ENCODE measurements around the gene DAPK1.

DAPK1 gene

DNA sequence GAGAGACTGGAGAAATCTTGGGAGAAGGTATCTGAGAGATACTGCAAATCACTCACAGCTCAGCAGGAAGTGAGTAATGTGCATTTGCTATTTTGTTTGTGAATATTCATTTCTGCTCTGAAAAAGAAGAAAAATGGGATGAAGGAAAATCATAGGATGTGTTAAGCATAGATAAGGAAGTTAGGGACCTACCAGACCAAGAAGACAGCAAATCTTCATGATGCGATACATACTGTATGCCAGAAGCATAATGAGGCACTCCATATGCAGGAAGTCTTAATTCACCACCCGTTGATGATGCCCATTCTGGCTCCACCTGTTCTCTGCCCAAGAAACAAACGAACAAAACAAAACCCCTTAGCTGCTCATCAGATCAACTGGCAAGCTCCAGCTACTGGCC is 6.1 kb upstream of the DAPK1 start:
- H3K4ac ChIP-seq (ENCODE audit: low read depth in 1 of 2, low read length in 2 of 2): no peak overlapping the region
- no peaks in the 10 kb centered on the region for H3K9me3 ChIP-seq (ENCODE audit: control insufficient read depth, low read length)
- no peak overlapping the region for H2BK15ac ChIP-seq (ENCODE audit: low read depth, poor library complexity, severe bottlenecking)
- peaks cover 0 to 22% of the 10 kb centered on the region in 2 experiments for H3K27me3 ChIP-seq (ENCODE audit: control insufficient read depth in 1 of 2, insufficient read depth in 1 of 2, low read length in 2 of 2)
- 84% methylated on average over 3 of the region's 3 CpGs for WGBS
- no peaks in the 10 kb centered on the region for H3K36me3 ChIP-seq (ENCODE audit: control insufficient read depth in 1 of 2, insufficient read depth in 2 of 2, low read depth in 1 of 2, low read length in 2 of 2)
- H3K4me1 ChIP-seq (ENCODE audit: control insufficient read depth, insufficient read depth, low read depth, low read length): no peaks in the 10 kb centered on the region
- H3K27ac ChIP-seq (ENCODE audit: low read length, poor library complexity, severe bottlenecking): no peak overlapping the region
- H2AK5ac ChIP-seq (ENCODE audit: low read length, severe bottlenecking): no peak overlapping the region
- H3K14ac ChIP-seq (ENCODE audit: low read length in 2 of 2): no peak overlapping the region
- no peak overlapping the region for H3K18ac ChIP-seq (ENCODE audit: low read depth in 1 of 2, low read length in 2 of 2)
- no peak overlapping the region for H4K8ac ChIP-seq (ENCODE audit: low read length)
- no peak overlapping the region for H2BK5ac ChIP-seq (ENCODE audit: low read depth, low read length, poor library complexity, severe bottlenecking)
- no peak overlapping the region for H3K4me2 ChIP-seq (ENCODE audit: low read length, poor library complexity, severe bottlenecking)
- H4K91ac ChIP-seq (ENCODE audit: low read length): no peak overlapping the region
- H2BK120ac ChIP-seq (ENCODE audit: low read depth, low read length): no peak overlapping the region
- no peak overlapping the region for H3K9ac ChIP-seq (ENCODE audit: low read length)
- H3K4me3 ChIP-seq (ENCODE audit: insufficient read depth in 1 of 2, low read depth in 1 of 2, low read length in 2 of 2): no peak overlapping the region
- no peaks in the 10 kb centered on the region for H3K79me1 ChIP-seq (replicated peaks; ENCODE audit: low read length, poor library complexity, severe bottlenecking)
- DNase-seq: no peak
- H2BK12ac ChIP-seq (ENCODE audit: low read length in 2 of 2): no peak overlapping the region
- H2AFZ ChIP-seq (ENCODE audit: low read depth, low read length): no peak overlapping the region
- no peak overlapping the region for H3K23ac ChIP-seq (ENCODE audit: low read length in 2 of 2)

DNA sequence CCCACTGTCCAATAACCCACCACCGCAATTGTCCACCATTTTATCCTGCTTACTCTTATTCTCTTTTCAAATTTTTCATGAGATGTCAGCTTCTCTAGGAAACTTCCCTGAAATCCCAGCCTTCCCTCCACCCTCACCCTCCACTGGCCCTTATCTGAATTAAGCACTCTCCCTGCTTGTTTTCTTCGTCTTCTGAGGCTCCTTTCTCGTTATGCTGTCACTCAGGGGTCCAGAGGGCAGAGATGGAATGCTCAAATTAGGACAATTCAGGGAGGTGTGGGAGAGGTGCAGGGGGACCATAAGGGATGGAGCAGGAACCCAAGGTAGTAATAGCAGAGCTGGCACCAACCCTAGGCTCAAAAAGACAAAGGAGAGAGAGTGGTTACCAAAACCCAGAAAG is 5.0 kb upstream of the DAPK1 start:
- peaks cover 0 to 27% of the 10 kb centered on the region in 2 experiments for H3K27me3 ChIP-seq (ENCODE audit: control insufficient read depth in 1 of 2, insufficient read depth in 1 of 2, low read length in 2 of 2)
- H2BK120ac ChIP-seq (ENCODE audit: low read depth, low read length): no peak overlapping the region
- no peak for DNase-seq
- H3K79me1 ChIP-seq (replicated peaks; ENCODE audit: low read length, poor library complexity, severe bottlenecking): no peaks in the 10 kb centered on the region
- H2BK15ac ChIP-seq (ENCODE audit: low read depth, poor library complexity, severe bottlenecking): no peak overlapping the region
- H3K23ac ChIP-seq (ENCODE audit: low read length in 2 of 2): no peak overlapping the region
- no peak overlapping the region for H3K27ac ChIP-seq (ENCODE audit: low read length, poor library complexity, severe bottlenecking)
- H3K4me1 ChIP-seq (ENCODE audit: control insufficient read depth, insufficient read depth, low read depth, low read length): peaks cover 3% of the 10 kb centered on the region
- H3K18ac ChIP-seq (ENCODE audit: low read depth in 1 of 2, low read length in 2 of 2): no peak overlapping the region
- H3K4ac ChIP-seq (ENCODE audit: low read depth in 1 of 2, low read length in 2 of 2): no peak overlapping the region
- H3K9ac ChIP-seq (ENCODE audit: low read length): no peak overlapping the region
- H3K14ac ChIP-seq (ENCODE audit: low read length in 2 of 2): no peak overlapping the region
- no peak overlapping the region for H3K4me3 ChIP-seq (ENCODE audit: insufficient read depth in 1 of 2, low read depth in 1 of 2, low read length in 2 of 2)
- no peak overlapping the region for H2BK5ac ChIP-seq (ENCODE audit: low read depth, low read length, poor library complexity, severe bottlenecking)
- H3K36me3 ChIP-seq (ENCODE audit: control insufficient read depth in 1 of 2, insufficient read depth in 2 of 2, low read depth in 1 of 2, low read length in 2 of 2): no peaks in the 10 kb centered on the region
- no peak overlapping the region for H3K4me2 ChIP-seq (ENCODE audit: low read length, poor library complexity, severe bottlenecking)
- no peak overlapping the region for H4K91ac ChIP-seq (ENCODE audit: low read length)
- 17% methylated on average over 3 of the region's 3 CpGs for WGBS
- no peak overlapping the region for H2AK5ac ChIP-seq (ENCODE audit: low read length, severe bottlenecking)
- no peaks in the 10 kb centered on the region for H3K9me3 ChIP-seq (ENCODE audit: control insufficient read depth, low read length)
- no peak overlapping the region for H2AFZ ChIP-seq (ENCODE audit: low read depth, low read length)
- H2BK12ac ChIP-seq (ENCODE audit: low read length in 2 of 2): no peak overlapping the region
- H4K8ac ChIP-seq (ENCODE audit: low read length): no peak overlapping the region

DNA sequence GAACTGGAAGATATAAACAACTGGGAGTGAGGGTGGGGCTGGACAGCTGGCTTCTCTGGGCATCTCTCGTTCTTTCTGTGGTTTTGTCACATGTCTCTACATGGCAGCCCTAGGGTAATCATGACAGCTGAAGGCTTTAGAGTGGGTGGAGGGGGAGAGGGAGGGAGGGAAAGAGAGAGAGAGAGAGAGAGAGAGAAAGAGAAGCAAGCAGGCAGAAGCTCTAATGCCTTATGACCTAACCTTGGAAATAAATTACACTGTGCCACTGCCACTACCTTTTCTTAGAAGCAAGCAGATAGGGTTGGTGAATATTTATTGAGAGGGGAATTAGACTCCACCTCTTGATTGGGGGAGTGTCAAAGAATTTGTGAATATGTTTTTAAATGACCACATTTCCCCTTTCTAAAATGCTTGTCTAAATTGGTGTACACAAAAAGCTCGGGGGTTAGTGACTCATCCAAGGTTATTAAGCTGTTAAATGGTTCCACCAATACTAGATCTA is 2.6 kb upstream of the DAPK1 start:
- Histone ChIP-seq H3K23ac (ENCODE audit: low read length in 2 of 2) (no peak overlapping the region), H2BK15ac (ENCODE audit: low read depth, poor library complexity, severe bottlenecking) (no peak overlapping the region), H2AFZ (ENCODE audit: low read depth, low read length) (no peak overlapping the region), H2BK12ac (ENCODE audit: low read length in 2 of 2) (no peak overlapping the region), H3K27me3 (ENCODE audit: control insufficient read depth in 1 of 2, insufficient read depth in 1 of 2, low read length in 2 of 2) (peaks cover 0 to 27% of the 10 kb centered on the region in 2 experiments), H3K18ac (ENCODE audit: low read depth in 1 of 2, low read length in 2 of 2) (no peak overlapping the region), H3K4me1 (ENCODE audit: control insufficient read depth, insufficient read depth, low read depth, low read length) (peaks cover 3% of the 10 kb centered on the region), H4K8ac (ENCODE audit: low read length) (no peak overlapping the region), H3K4ac (ENCODE audit: low read depth in 1 of 2, low read length in 2 of 2) (no peak overlapping the region), H3K9me3 (ENCODE audit: control insufficient read depth, low read length) (no peaks in the 10 kb centered on the region), H3K9ac (ENCODE audit: low read length) (no peak overlapping the region), H3K79me1 (replicated peaks; ENCODE audit: low read length, poor library complexity, severe bottlenecking) (no peaks in the 10 kb centered on the region), H3K36me3 (ENCODE audit: control insufficient read depth in 1 of 2, insufficient read depth in 2 of 2, low read depth in 1 of 2, low read length in 2 of 2) (no peaks in the 10 kb centered on the region), H3K27ac (ENCODE audit: low read length, poor library complexity, severe bottlenecking) (no peak overlapping the region), H2AK5ac (ENCODE audit: low read length, severe bottlenecking) (no peak overlapping the region), H3K4me2 (ENCODE audit: low read length, poor library complexity, severe bottlenecking) (no peak overlapping the region), H2BK120ac (ENCODE audit: low read depth, low read length) (no peak overlapping the region), H3K4me3 (ENCODE audit: insufficient read depth in 1 of 2, low read depth in 1 of 2, low read length in 2 of 2) (no peak overlapping the region), H3K14ac (ENCODE audit: low read length in 2 of 2) (no peak overlapping the region), H2BK5ac (ENCODE audit: low read depth, low read length, poor library complexity, severe bottlenecking) (no peak overlapping the region), H4K91ac (ENCODE audit: low read length) (no peak overlapping the region)
- no peak for DNase-seq
- WGBS: 14% methylated on average over 2 of the region's 2 CpGs

DNA sequence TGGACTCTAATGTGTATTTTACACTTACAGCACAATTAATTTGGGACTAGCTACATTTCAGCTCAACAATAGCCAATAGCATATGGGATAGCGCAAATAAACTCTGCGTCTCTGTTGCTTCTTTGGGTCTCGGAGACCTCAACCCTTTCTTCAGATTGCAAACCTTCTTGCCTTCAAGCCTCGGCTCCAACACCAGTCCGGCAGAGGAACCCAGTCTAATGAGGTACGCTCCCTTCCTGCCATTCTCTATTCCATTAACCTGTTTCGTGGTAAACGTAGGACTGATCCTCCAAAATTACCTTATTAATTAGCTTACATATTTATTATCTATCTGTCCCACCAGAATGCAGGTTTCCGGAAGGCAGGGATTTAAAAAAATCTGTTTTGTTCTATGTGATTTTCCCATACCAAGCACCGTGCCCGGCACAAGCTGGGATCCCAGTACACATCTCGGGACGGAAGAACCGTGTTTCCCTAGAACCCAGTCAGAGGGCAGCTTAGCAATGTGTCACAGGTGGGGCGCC is 525 bp upstream of the DAPK1 start:
- H2AK5ac ChIP-seq (ENCODE audit: low read length, severe bottlenecking): no peak overlapping the region

More for the DNA sequence above, 525 bp upstream of the DAPK1 start:
- Histone ChIP-seq H2BK120ac (ENCODE audit: low read depth, low read length) (no peak overlapping the region), H3K79me1 (replicated peaks; ENCODE audit: low read length, poor library complexity, severe bottlenecking) (no peaks in the 10 kb centered on the region), H3K18ac (ENCODE audit: low read depth in 1 of 2, low read length in 2 of 2) (no peak overlapping the region), H3K27me3 (ENCODE audit: control insufficient read depth in 1 of 2, insufficient read depth in 1 of 2, low read length in 2 of 2) (peaks cover 0 to 20% of the 10 kb centered on the region in 2 experiments), H3K36me3 (ENCODE audit: control insufficient read depth in 1 of 2, insufficient read depth in 2 of 2, low read depth in 1 of 2, low read length in 2 of 2) (peaks cover 0 to 3% of the 10 kb centered on the region in 2 experiments), H3K4ac (ENCODE audit: low read depth in 1 of 2, low read length in 2 of 2) (no peak overlapping the region), H4K91ac (ENCODE audit: low read length) (no peak overlapping the region), H3K23ac (ENCODE audit: low read length in 2 of 2) (no peak overlapping the region), H3K27ac (ENCODE audit: low read length, poor library complexity, severe bottlenecking) (no peak overlapping the region), H3K9ac (ENCODE audit: low read length) (peak overlapping the region; percentile 81), H2AFZ (ENCODE audit: low read depth, low read length) (no peak overlapping the region), H3K4me1 (ENCODE audit: control insufficient read depth, insufficient read depth, low read depth, low read length) (peaks cover 5% of the 10 kb centered on the region), H3K4me3 (ENCODE audit: insufficient read depth in 1 of 2, low read depth in 1 of 2, low read length in 2 of 2) (peak overlapping the region; percentile 83 to 97), H3K4me2 (ENCODE audit: low read length, poor library complexity, severe bottlenecking) (peak overlapping the region; percentile 88), H2BK15ac (ENCODE audit: low read depth, poor library complexity, severe bottlenecking) (no peak overlapping the region), H4K8ac (ENCODE audit: low read length) (no peak overlapping the region), H2BK5ac (ENCODE audit: low read depth, low read length, poor library complexity, severe bottlenecking) (no peak overlapping the region), H3K9me3 (ENCODE audit: control insufficient read depth, low read length) (no peaks in the 10 kb centered on the region), H3K14ac (ENCODE audit: low read length in 2 of 2) (no peak overlapping the region), H2BK12ac (ENCODE audit: low read length in 2 of 2) (peak overlapping the region in 1 of 2 experiments; percentile 21)
- WGBS: 31% methylated on average over 14 of the region's 15 CpGs
- no peak for DNase-seq

Data from mesenchymal stem cell (in vitro differentiated cells and primary cell).